MM.1S (cell line): ENCODE data around the gene ALG1L2.
"Not testable (repeated sequence)": the region's sequence is repeated elsewhere in the genome, so short reads cannot be mapped to it uniquely, and the experiment has no call there.

Experiments
- DNase-seq: peaks from one replicate; pipeline ENCODE4 v3.0.0-alpha.2; 2015
- H2AFZ ChIP-seq: fragments of 300-600 bp; sonication (generic); 2 replicates; pipeline ENCODE4 v1.6.0; 2016; ENCODE audit warnings: antibody characterized with exemption, low read length
- H3F3A ChIP-seq: fragments of 300-600 bp; sonication (generic); 2 replicates; pipeline ENCODE4 v1.6.1; 2016; ENCODE audit warnings: mild to moderate bottlenecking, antibody characterized with exemption, low read length, moderate library complexity, mixed read lengths; ENCODE audit not compliant: insufficient read depth
- H3K27ac ChIP-seq: fragments of 300-600 bp; sonication (generic); 2 replicates; pipeline ENCODE4 v1.5.1; 2016; ENCODE audit warnings: mild to moderate bottlenecking, low read length
- H3K27me3 ChIP-seq: fragments of 300-600 bp; sonication (generic); replicated peaks from 2 replicates; pipeline ENCODE4 v1.6.0; 2016; ENCODE audit warnings: low read length; ENCODE audit not compliant: insufficient read depth
- H3K36me3 ChIP-seq: fragments of 300-600 bp; sonication (generic); replicated peaks from 2 replicates; pipeline ENCODE4 v1.6.1; 2016; ENCODE audit warnings: mild to moderate bottlenecking, low read length, mixed read lengths; ENCODE audit not compliant: insufficient read depth
- H3K4me1 ChIP-seq: fragments of 300-600 bp; sonication (generic); 2 replicates; pipeline ENCODE4 v1.6.1; 2016; ENCODE audit warnings: low read length, mixed read lengths
- H3K4me2 ChIP-seq: fragments of 300-600 bp; sonication (generic); 2 replicates; pipeline ENCODE4 v1.6.0; 2016; ENCODE audit warnings: low read depth, low read length
- H3K4me3 ChIP-seq: fragments of 300-600 bp; sonication (generic); 2 replicates; pipeline ENCODE4 v1.5.1; 2016; ENCODE audit warnings: low read length, mixed read lengths
- H3K79me2 ChIP-seq: fragments of 300-600 bp; sonication (generic); 2 replicates; pipeline ENCODE4 v1.6.1; 2016; ENCODE audit warnings: mixed run types, low read length, mixed read lengths
- H3K9ac ChIP-seq: fragments of 300-600 bp; sonication (generic); 2 replicates; pipeline ENCODE4 v1.6.1; 2016; ENCODE audit warnings: low read length, mixed read lengths
- H3K9me2 ChIP-seq: fragments of 300-600 bp; sonication (generic); replicated peaks from 2 replicates; pipeline ENCODE4 v1.6.1; 2016; ENCODE audit warnings: mild to moderate bottlenecking, low read length, mixed read lengths; ENCODE audit not compliant: insufficient read depth
- H3K9me3 ChIP-seq: fragments of 300-600 bp; sonication (generic); replicated peaks from 2 replicates; pipeline ENCODE4 v1.6.1; 2016; ENCODE audit warnings: mild to moderate bottlenecking, low read length, mixed read lengths; ENCODE audit not compliant: insufficient read depth
- H4K20me1 ChIP-seq: fragments of 300-600 bp; sonication (generic); 2 replicates; pipeline ENCODE4 v1.6.1; 2016; ENCODE audit warnings: mild to moderate bottlenecking, low read length, moderate library complexity, mixed read lengths; ENCODE audit not compliant: insufficient read depth
- EZH2 ChIP-seq: fragments of 300-600 bp; sonication (generic); optimal IDR thresholded peaks from 2 replicates; pipeline ENCODE3; 2017; ENCODE audit warnings: low read depth, mild to moderate bottlenecking, antibody characterized with exemption, low read length, mixed read lengths
- EZH2phosphoT487 ChIP-seq: fragments of 300-600 bp; sonication (generic); IDR thresholded peaks from 2 replicates; pipeline ENCODE4 v1.6.1; 2018; ENCODE audit warnings: antibody characterized with exemption, low read length
- TF ChIP-seq, protein P1 (sequence below): fragments of 300-600 bp; sonication (generic); IDR thresholded peaks from 2 replicates; pipeline ENCODE4 v1.5.1; 2016; ENCODE audit warnings: antibody characterized with exemption, low read length, mixed read lengths

The ALG1L2 gene

DNA sequence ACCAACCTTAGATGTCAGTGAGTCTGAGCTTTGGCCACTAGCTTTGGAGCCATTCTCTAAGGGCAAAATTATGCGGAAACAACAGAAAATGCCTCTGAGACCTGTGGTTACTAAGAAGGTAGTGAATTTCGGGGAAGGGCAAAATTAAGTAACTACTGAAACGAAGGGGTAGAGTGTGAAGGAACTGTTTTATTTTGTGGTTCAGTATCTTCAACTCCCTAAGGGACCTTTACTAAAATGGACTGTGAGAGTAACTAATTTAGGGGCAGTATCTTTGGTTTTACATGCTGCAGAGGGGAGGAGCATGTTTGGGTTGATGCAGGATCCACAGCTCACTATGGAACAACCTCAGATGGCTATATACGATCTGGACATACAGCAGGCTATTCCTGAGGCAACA lies 8.0 kb upstream of the ALG1L2 start:
- Histone ChIP-seq H3K27ac (no peak overlapping the region), H3K9me2 (no peaks in the 10 kb centered on the region), H3K27me3 (no peaks in the 10 kb centered on the region), H3K9me3 (no peaks in the 10 kb centered on the region), H3K4me3 (no peak overlapping the region), H3F3A (no peaks in the 10 kb centered on the region), H4K20me1 (no peaks in the 10 kb centered on the region), H3K4me2 (no peak overlapping the region), H3K9ac (no peak overlapping the region), H3K36me3 (no peaks in the 10 kb centered on the region), H3K4me1 (no peaks in the 10 kb centered on the region), H3K79me2 (no peaks in the 10 kb centered on the region), H2AFZ (no peak overlapping the region)
- DNase-seq: no peak
- TF ChIP-seq EZH2phosphoT487: no peak

DNA sequence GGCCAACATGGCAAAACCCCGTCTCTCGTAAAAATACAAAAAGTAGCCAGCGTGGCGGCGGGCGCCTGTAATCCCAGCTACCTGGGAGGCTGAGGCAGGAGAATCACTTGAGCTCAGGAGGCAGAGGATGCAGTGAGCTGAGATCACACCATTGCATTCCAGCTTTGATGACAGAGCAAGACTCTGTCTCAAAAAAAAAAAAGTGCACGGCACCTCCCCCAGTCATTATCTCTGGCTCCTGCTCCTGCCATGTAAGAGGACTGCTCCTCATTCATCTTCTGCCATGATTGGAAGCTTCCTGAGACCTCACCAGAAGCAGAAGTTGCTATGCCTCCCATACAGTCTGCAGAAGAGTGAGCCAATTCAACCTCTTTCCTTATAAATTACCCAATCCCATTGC lies 4.0 kb upstream of the ALG1L2 start:
- Histone ChIP-seq H3K79me2 (no peaks in the 10 kb centered on the region), H3K9me2 (no peaks in the 10 kb centered on the region), H3K27ac (no peak overlapping the region), H2AFZ (no peak overlapping the region), H3F3A (no peaks in the 10 kb centered on the region), H3K4me3 (no peak overlapping the region), H3K9me3 (no peaks in the 10 kb centered on the region), H3K9ac (no peak overlapping the region), H3K27me3 (no peaks in the 10 kb centered on the region), H3K4me1 (no peaks in the 10 kb centered on the region), H3K36me3 (no peaks in the 10 kb centered on the region), H3K4me2 (no peak overlapping the region), H4K20me1 (no peaks in the 10 kb centered on the region)
- DNase-seq: no peak
- no peak for TF ChIP-seq EZH2phosphoT487
- no peak for TF ChIP-seq EZH2

DNA sequence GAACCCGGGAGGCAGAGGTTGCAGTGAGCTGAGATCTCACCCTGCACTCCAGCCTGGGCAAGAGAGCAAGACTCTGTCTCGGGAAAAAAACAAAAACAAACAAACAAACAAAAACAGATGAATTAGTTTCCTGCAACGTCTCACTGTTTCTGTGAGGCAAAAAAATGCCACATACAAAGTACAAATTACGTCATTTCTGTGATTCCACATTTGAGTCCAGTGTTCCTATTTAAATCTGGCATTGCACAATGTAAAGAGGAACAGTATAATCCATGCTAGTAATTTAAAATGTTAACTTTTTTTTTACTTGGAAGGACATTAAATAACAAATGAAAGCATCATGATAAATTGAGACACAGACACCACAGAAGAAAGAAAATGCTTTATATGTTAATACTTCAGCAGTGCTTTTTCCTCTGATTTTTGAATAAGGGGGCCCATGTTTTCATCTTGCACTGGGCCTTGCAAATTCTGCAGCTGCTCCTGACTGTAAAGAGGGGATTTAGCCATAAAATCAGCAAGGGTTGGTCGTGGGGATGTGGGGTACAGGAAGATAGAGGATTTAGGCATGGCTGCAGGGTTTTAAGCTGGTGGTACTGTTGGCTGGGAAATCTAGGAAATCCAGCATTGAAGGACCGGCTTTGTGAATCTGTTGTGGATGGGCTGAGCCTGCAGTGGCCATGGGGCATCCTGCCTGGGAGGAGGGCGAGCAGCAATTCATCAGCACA lies 1.9 kb downstream of the ALG1L2 start:
- not testable (repeated sequence) for H3K9ac ChIP-seq

DNA sequence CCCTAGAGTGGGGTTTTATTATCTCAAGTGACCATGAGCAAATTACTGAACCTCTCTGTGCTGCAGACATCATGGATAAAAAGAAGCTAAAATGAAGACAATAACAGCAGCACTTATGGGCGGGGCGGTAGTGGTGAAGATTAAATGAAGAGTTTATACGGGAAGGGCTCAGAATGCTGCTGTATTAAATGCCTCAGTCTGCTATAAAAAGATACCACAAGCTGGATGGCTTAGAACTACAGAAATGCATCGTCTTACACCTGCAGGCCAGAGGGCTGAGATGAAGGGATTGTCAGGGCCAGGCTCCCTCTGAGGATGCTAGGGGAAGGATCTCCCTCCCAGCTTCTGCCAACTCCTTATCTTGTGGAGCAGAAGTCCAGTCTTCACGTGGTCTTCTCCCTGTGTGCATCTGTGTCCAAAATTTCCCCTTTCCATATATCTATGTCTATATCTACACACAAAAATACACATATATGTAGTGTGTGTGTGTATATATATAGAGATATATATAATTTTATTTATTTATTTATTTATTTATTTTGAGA lies 2.9 kb downstream of the ALG1L2 start:
- Histone ChIP-seq H3F3A (no peaks in the 10 kb centered on the region), H3K9ac (no peak overlapping the region), H3K27me3 (no peaks in the 10 kb centered on the region), H3K79me2 (no peaks in the 10 kb centered on the region), H3K4me1 (no peaks in the 10 kb centered on the region), H4K20me1 (no peaks in the 10 kb centered on the region), H2AFZ (no peak overlapping the region), H3K27ac (no peak overlapping the region), H3K4me3 (no peak overlapping the region), H3K4me2 (no peak overlapping the region), H3K36me3 (no peaks in the 10 kb centered on the region), H3K9me3 (no peaks in the 10 kb centered on the region), H3K9me2 (no peaks in the 10 kb centered on the region)
- DNase-seq: no peak
- TF ChIP-seq, protein P1, sequence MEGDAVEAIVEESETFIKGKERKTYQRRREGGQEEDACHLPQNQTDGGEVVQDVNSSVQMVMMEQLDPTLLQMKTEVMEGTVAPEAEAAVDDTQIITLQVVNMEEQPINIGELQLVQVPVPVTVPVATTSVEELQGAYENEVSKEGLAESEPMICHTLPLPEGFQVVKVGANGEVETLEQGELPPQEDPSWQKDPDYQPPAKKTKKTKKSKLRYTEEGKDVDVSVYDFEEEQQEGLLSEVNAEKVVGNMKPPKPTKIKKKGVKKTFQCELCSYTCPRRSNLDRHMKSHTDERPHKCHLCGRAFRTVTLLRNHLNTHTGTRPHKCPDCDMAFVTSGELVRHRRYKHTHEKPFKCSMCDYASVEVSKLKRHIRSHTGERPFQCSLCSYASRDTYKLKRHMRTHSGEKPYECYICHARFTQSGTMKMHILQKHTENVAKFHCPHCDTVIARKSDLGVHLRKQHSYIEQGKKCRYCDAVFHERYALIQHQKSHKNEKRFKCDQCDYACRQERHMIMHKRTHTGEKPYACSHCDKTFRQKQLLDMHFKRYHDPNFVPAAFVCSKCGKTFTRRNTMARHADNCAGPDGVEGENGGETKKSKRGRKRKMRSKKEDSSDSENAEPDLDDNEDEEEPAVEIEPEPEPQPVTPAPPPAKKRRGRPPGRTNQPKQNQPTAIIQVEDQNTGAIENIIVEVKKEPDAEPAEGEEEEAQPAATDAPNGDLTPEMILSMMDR: no peak
- TF ChIP-seq EZH2phosphoT487 (no peak), EZH2 (no peak)

More for the DNA sequence above, 1.9 kb downstream of the ALG1L2 start:
- not testable (repeated sequence) for H3K27me3 ChIP-seq, H3K9me2 ChIP-seq, H3K4me3 ChIP-seq, H3K9me3 ChIP-seq, H3K79me2 ChIP-seq, H4K20me1 ChIP-seq, H2AFZ ChIP-seq, H3K4me1 ChIP-seq, H3K27ac ChIP-seq, H3K36me3 ChIP-seq, DNase-seq, H3K4me2 ChIP-seq, H3F3A ChIP-seq
